GM18861 (cell line): ENCODE measurements around the gene NCOA4.
A peak's percentile ranks its signal among the peaks of the same experiment; 100 is the strongest.
"Not testable (repeated sequence)": the region's sequence is repeated elsewhere in the genome, so short reads cannot be mapped to it uniquely, and the experiment has no call there.

Experiments
- ATAC-seq: cut with Tn5 transposase; IDR thresholded peaks from one replicate; pipeline ENCODE4 v1.9.1; 2021; ENCODE audit not compliant: unreplicated experiment

The NCOA4 gene

DNA sequence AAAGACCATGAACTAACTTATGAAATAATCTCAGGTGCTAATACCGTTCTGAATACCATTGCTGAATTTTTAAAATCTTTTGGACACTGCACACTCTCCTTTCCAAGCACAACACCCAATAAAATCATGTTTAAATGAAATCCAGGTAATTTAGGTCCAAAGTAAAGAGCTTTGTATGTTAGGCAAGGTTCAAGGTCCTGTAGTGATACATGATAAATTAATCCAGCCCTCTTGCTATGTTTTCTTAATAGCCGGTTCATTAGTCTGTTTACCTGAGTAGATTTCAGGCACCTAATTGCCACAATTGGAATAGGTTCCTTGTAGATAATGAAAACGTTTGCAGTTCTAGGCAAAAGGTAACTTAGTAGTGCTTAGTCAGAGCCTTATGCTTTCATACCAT lies 44.8 kb downstream of the NCOA4 start:
- not testable (repeated sequence) for ATAC-seq

DNA sequence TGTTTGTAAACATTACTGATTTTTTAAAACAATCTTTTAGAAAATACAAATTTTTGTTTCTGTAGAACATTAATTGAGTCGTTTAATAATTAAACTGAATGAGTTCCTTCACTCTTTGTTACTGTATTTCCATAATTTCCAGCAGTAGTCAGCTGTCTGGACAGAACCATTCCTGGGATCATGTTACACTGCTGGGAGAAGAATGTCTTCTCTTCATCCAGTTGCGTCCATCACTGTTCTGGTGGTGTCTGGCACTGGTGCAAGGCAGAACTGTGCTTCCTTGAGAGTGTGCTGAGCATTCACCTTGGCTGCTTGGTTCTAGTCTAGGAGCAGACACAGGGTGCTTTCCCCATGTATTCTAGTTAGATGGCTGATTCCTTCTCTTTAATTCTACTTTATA lies 46.0 kb downstream of the NCOA4 start:
- not testable (repeated sequence) for ATAC-seq

GRCh38 chr10:45983538-45984186 lies 46.8 kb downstream of the NCOA4 start:
- ATAC-seq: peak; percentile 56

DNA sequence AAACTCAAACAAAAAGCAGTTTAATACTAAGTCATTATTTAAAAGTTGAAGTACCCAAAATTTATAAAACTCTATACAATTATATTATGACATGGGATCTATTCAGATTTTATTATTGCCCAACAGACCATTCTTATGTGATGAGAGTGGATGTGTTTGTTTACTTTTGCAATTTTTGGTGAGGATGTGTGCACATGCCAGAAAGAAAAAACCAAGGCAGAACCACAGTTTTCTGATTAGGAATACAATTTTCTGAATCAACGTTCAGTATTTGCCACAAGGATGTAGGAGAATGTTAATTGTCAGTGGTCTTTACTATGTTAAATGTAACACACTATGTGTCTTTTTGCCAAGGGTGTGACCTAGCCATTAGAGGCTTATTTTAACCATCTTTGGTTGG lies 49.1 kb downstream of the NCOA4 start:
- not testable (repeated sequence) for ATAC-seq

GRCh38 chr10:45978554-45978953 lies 51.9 kb downstream of the NCOA4 start:
- ATAC-seq: peak; percentile 39

DNA sequence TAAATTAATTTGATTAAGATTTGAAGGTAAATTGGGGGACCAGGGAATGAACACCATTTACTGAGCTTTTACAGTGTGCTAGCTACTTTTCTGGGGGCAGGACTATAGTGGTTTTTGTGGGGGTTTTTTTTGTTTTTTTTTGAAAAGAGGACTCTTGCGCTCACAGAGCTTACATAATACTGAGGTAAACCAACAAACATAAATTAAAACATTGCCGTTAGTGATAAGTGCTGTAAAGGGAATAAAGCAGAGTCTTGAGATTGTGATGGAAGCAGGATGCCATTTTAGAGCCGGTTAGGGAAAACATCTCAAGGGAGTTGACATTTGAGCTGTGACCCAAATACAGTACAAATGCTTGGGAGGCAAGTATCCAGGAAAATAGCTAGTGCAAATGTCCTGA lies 56.4 kb downstream of the NCOA4 start:
- ATAC-seq: not testable (repeated sequence)

- peak; percentile 13 for ATAC-seq
Measured at GRCh38 chr10:45972813-45973169, 57.6 kb downstream of the NCOA4 start.

GRCh38 chr10:45972106-45972812 lies 58.2 kb downstream of the NCOA4 start, which contains the start of gene TIMM23:
Gene TIMM23 (plus strand): TSS chr10:45972489. CDS start chr10:45972625, 136 bp downstream.
- peak; percentile 58 for ATAC-seq

GRCh38 chr10:45971742-45972105 lies 58.7 kb downstream of the NCOA4 start:
- ATAC-seq: peak; percentile 32

DNA sequence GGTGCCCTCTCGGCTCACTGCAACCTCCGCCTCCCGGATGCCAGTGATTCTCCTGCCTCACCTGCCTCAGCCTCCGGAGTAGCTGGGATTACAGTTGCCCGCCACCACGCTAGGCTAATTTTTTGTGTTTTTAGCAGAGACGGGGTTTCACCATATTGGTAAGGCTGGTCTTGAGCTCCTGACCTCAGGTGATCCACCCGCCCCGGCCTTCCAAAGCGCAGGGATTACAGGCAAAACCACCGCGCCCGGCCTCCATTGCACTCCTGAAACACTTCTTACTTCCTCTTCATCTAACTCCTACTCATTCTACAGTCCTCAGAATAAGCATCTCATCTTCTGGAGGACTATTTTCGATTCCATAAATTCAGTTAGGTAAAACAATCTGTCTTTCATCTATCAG lies 59.4 kb downstream of the NCOA4 start:
- not testable (repeated sequence) for ATAC-seq

GRCh38 chr10:45962686-45963452 lies 67.6 kb downstream of the NCOA4 start:
- ATAC-seq: not testable (repeated sequence)

DNA sequence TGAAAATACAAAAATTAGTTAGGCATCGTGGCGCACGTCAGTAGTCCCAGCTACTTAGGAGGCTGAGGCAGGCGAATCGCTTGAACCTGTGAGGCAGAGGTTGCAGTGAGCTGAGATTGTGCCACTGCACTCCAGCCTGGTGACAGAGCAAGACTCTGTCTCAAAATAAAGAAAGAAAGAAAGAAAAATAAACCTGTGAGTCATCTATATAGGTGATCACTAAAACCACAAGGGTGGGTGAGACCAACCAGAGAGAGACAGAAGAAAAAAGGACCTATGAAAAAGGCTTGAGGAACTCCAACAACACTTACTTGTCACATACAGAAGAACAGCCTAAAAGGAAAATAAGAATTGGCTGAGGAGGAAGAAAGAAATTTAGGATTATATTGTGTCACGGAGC lies 72.5 kb downstream of the NCOA4 start:
- ATAC-seq: not testable (repeated sequence)

DNA sequence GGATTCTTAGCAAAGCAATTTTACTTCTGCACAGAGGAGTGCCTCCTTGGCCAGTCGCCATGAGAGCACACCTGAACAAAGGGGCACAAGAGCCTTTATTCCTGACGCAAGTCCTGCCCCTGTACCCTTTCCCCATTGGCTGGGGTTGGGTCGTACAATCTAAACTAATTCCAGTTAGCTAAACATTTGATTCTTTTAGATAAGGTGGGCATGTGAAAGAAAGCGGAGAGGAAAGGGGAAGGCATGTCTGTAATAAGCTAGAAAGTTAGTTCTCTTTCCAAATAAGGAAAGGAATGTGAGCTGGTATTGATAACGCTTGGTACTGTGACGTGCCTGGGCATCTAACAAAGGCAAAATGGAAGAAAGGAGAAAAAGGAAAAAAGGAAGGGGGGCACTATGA lies 73.8 kb downstream of the NCOA4 start:
- not testable (repeated sequence) for ATAC-seq
